ENCODE data around the gene FAM163B. TPM values are rescaled to one million over a fixed set of nuclear protein-coding genes. Genes with fewer than 3 reads are reported as not detected.

The FAM163B gene
- polyA plus RNA-seq, 1 of the 3 experiments (the other 2 are of a cell fraction), result 0.05 TPM

- TF ChIP-seq TEAD4 (IDR thresholded peaks at IDR 0.05; ENCODE audit: borderline replicate concordance, insufficient read depth), result no peak
- TF ChIP-seq SIN3A (IDR thresholded peaks at IDR 0.05; ENCODE audit: borderline replicate concordance, low read depth, low read length), result no peak
- no peak for TF ChIP-seq SMC3 (IDR thresholded peaks at IDR 0.05; ENCODE audit: low read depth, low read length)
- no peak for TF ChIP-seq CHD2 (IDR thresholded peaks at IDR 0.05; ENCODE audit: low read length, partially characterized antibody)
- TF ChIP-seq CTCF (IDR thresholded peaks at IDR 0.05), result no peak
- TF ChIP-seq RFX5 (IDR thresholded peaks at IDR 0.05; ENCODE audit: low read length), result no peak
Observed at GRCh38 chr9:133649194-133649593, 40.0 kb upstream of the FAM163B start (continued).

GRCh38 chr9:133647765-133648469 lies 38.7 kb upstream of the FAM163B start:
- POLR2A ChIA-PET, result interaction anchor here (0.5 to 2.1 kb wide), 10 partner anchors 8 to 86 kb away, joined by 3 to 17 read pairs (median 5); partner anchors contain the start of genes DBH and FAM163B
- Histone ChIP-seq H3K79me2 (ENCODE audit: insufficient read depth) (no peaks in the 10 kb centered on the region), H3F3A (replicated peaks; ENCODE audit: insufficient read depth) (no peaks in the 10 kb centered on the region), H3K4me1 (ENCODE audit: control insufficient read depth in 1 of 2, insufficient read depth in 2 of 2, low read depth in 1 of 2, low read length in 1 of 2) (peaks cover 0 to 67% of the 10 kb centered on the region in 2 experiments; a peak in 1 of 4 replicates), H3K4me2 (no peak overlapping the region), H3K27ac (ENCODE audit: low read depth in 2 of 2, low read length in 1 of 2) (peak overlapping the region in 1 of 2 experiments; percentile 44; a peak in 1 of 4 replicates), H3K4me3 (ENCODE audit: low read depth in 2 of 2, low read length in 1 of 2) (no peak overlapping the region), H2AFZ (ENCODE audit: low read depth) (no peak overlapping the region), H3K9me2 (no peaks in the 10 kb centered on the region), H3K27me3 (ENCODE audit: insufficient read depth) (peaks cover 20% of the 10 kb centered on the region; the same call in 1 of the 2 replicates), H3K9me3 (no peaks in the 10 kb centered on the region), H4K20me1 (ENCODE audit: insufficient read depth) (no peaks in the 10 kb centered on the region), H3K9ac (no peak overlapping the region), H3K36me3 (replicated peaks in 1 of 2; ENCODE audit: control insufficient read depth in 1 of 2, insufficient read depth in 2 of 2, low read length in 1 of 2) (peaks cover 0 to 9% of the 10 kb centered on the region in 2 experiments)
- DNase-seq, result no peak
- TF ChIP-seq ELF1 (IDR thresholded peaks at IDR 0.05) (no peak), RAD21 (IDR thresholded peaks at IDR 0.05; ENCODE audit: low read length) (no peak), REST (IDR thresholded peaks at IDR 0.05; ENCODE audit: low read depth, low read length) (no peak), TCF12 (IDR thresholded peaks at IDR 0.05) (no peak), NFIC (IDR thresholded peaks at IDR 0.05; ENCODE audit: borderline replicate concordance) (no peak), GATA2 (CRISPR knock-in tag; IDR thresholded peaks at IDR 0.05) (no peak), CTCF (IDR thresholded peaks at IDR 0.05) (no peak), RFX5 (IDR thresholded peaks at IDR 0.05; ENCODE audit: low read length) (no peak), PBX3 (IDR thresholded peaks at IDR 0.05) (no peak), FOXJ3 (CRISPR knock-in tag; IDR thresholded peaks at IDR 0.05) (no peak), USF1 (IDR thresholded peaks at IDR 0.05; ENCODE audit: borderline replicate concordance, low read depth) (no peak), TAF1 (IDR thresholded peaks at IDR 0.05; ENCODE audit: borderline replicate concordance, low read depth, low read length) (no peak), MXI1 (IDR thresholded peaks at IDR 0.05; ENCODE audit: low read depth, low read length) (no peak)
- 71% methylated on average over 18 of the region's 25 CpGs for WGBS (ENCODE audit: low lambda C conversion rate)
- CTCF ChIA-PET, result interaction anchor here (0.8 to 1.7 kb wide), 7 partner anchors 10 to 138 kb away, joined by 3 to 5 read pairs (median 4); no protein-coding TSS in a partner anchor

All from SK-N-SH (cell line).